Prostate gland (tissue), 2 donors: ENCODE data around the gene AK8.
A peak's percentile ranks its signal among the peaks of the same experiment; 100 is the strongest.

ENCODE experiments used
- POLR2AphosphoS5 ChIP-seq: sonication (generic); formaldehyde crosslinking; IDR thresholded peaks from one replicate; pipeline ENCODE4 v1.6.1; 2017; ENCODE audit warnings: antibody characterized with exemption
- TF ChIP-seq, protein P1 (sequence below), 4 experiments: fragments of 200-600 bp in 2 of 4; fragments of 450-650 bp in 2 of 4; sonication (generic) in 2 of 4; IDR thresholded peaks; 1 replicate in 3 of 4; 2 replicates in 1 of 4; pipeline ENCODE4 v1.5.1; 2016 to 2019; ENCODE audit warnings: antibody characterized with exemption in 4 of 4, mild to moderate bottlenecking in 2 of 4, moderate library complexity in 2 of 4

DNA sequence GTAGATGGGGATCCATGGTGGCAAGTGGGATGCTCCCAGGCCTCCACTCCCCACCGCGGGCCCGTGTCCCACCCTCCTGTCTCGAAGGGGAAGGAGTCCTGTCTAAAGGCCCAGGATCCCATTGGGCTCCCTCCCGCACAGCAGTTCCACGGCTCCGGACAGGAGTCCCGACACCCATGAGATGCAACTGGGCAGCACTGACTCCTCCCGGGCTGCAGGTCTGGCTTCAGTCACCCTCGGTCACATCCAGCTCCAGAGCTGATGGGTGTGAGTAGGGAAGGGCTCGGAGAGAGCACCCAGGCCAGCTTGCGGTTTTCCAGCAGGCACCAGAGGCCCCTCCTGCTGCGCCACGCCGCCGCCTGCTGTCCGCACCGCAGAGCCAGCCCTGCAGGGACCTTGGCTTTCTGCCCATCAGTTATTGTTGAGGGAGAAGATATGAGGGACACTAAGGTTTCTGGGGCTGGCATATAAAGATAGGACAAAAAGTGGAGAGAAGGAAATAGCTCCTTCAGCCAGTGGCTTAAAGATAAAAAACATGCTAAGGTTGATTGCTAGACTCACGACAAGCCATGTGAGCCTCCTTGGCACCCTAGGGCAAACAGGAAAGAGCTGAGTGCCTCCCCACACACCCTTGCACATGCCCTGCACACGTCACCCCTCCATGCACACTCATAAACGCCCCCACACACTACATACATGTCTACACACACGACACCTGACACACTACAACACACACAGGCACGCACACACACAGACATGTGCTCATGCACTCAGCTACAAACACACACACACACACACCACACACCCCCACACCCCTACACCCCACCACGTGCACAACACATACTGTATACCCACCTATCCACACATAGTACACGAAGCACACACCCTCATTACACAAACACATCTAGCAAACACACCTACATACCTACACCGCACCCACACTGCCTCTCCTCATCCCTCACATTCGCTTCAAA is 79.0 kb downstream of the AK8 start:
- TF ChIP-seq, protein P1, sequence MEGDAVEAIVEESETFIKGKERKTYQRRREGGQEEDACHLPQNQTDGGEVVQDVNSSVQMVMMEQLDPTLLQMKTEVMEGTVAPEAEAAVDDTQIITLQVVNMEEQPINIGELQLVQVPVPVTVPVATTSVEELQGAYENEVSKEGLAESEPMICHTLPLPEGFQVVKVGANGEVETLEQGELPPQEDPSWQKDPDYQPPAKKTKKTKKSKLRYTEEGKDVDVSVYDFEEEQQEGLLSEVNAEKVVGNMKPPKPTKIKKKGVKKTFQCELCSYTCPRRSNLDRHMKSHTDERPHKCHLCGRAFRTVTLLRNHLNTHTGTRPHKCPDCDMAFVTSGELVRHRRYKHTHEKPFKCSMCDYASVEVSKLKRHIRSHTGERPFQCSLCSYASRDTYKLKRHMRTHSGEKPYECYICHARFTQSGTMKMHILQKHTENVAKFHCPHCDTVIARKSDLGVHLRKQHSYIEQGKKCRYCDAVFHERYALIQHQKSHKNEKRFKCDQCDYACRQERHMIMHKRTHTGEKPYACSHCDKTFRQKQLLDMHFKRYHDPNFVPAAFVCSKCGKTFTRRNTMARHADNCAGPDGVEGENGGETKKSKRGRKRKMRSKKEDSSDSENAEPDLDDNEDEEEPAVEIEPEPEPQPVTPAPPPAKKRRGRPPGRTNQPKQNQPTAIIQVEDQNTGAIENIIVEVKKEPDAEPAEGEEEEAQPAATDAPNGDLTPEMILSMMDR (IDR thresholded peaks at IDR 0.05), result peak in 2 of 4 experiments; percentile 10 to 22
- peak; percentile 12 for TF ChIP-seq POLR2AphosphoS5
